ENCODE measurements around the gene DLD.

DNA sequence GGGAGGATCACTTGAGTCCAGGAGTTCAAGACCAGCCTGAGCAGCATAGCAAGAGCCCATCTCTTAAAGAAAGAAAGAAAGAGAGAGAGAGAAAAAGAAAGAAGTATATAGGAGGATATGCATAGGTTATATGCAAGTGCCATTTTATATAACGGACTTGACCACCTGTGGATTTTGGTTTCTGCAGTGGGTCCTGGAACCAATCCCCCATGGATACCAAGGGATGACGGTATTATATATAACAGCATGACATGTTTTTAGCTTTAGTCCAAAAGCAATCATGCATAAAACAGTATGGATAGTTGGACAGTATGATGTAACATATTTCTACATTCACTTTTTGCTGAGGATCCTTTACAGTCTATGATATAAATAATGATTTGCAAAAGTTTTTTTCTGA lies 45.3 kb downstream of the DLD start:
- TF ChIP-seq POLR2A (IDR thresholded peaks at IDR 0.05) (no peak), POLR2AphosphoS5 (IDR thresholded peaks at IDR 0.05) (no peak)
- TF ChIP-seq, protein P1, sequence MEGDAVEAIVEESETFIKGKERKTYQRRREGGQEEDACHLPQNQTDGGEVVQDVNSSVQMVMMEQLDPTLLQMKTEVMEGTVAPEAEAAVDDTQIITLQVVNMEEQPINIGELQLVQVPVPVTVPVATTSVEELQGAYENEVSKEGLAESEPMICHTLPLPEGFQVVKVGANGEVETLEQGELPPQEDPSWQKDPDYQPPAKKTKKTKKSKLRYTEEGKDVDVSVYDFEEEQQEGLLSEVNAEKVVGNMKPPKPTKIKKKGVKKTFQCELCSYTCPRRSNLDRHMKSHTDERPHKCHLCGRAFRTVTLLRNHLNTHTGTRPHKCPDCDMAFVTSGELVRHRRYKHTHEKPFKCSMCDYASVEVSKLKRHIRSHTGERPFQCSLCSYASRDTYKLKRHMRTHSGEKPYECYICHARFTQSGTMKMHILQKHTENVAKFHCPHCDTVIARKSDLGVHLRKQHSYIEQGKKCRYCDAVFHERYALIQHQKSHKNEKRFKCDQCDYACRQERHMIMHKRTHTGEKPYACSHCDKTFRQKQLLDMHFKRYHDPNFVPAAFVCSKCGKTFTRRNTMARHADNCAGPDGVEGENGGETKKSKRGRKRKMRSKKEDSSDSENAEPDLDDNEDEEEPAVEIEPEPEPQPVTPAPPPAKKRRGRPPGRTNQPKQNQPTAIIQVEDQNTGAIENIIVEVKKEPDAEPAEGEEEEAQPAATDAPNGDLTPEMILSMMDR (IDR thresholded peaks at IDR 0.05), result no peak
